Posterior vena cava (tissue), 2 donors: ENCODE data around the gene IL1F10. TPM values are rescaled to one million over a fixed set of nuclear protein-coding genes. Genes with fewer than 3 reads are reported as not detected.

Experiments
- DNase-seq: peaks from one replicate; pipeline ENCODE4 v3.0.0-alpha.2; 2020; ENCODE audit warnings: low spot score
- intact Hi-C, 2 donors: fragments of 100-400 bp; cut with DNase I; formaldehyde crosslinking; loops; one replicate each; pipeline versions ENCODE4 v1.14.1 to v1.14.2; 2022 to 2023
- long read RNA-seq, 2 donors: library from polyadenylated mRNA; unstranded; transcript quantifications; one replicate each; pipeline ENCODE4 v2.0.0, GENCODE V29; 2020 to 2021
- total RNA-seq, 2 donors: library from RNA; stranded (reverse); fragmentation: NEBNext Ultra II Directional; extraction: Animal tissue kit (Norgen Biotek cat#: 25700); gene quantifications; one replicate each; pipeline ENCODE4 v1.2.1, GENCODE V29; 2021
- donor health status: DM: yes; HTN: yes; CAD: no.
- donor health status: DM: yes; HTN: yes; CAD: no.

Gene IL1F10
- total RNA-seq: not detected
- long read RNA-seq, donor 1: 0 reads
- long read RNA-seq, donor 2: 0 reads

- no peak for DNase-seq
- intact Hi-C loops: no loop called here
Measured at GRCh38 chr2:113067681-113068080, at the start of gene IL1F10. Gene IL1F10 (plus strand): TSS chr2:113067970. CDS start chr2:113072739, 4,769 bp downstream.

GRCh38 chr2:113018509-113018908, 49.3 kb upstream of the IL1F10 start:
- intact Hi-C loops: no loop called here
- DNase-seq: no peak

GRCh38 chr2:113021312-113021711, 46.5 kb upstream of the IL1F10 start:
- intact Hi-C loops: no loop called here
- DNase-seq: no peak

GRCh38 chr2:113024764-113025163, 43.0 kb upstream of the IL1F10 start:
- intact Hi-C loops: no loop called here

GRCh38 chr2:113025737-113026136, 42.0 kb upstream of the IL1F10 start:
- intact Hi-C loops: no loop called here
- DNase-seq: no peak

More at GRCh38 chr2:113024764-113025163, 43.0 kb upstream of the IL1F10 start:
- DNase-seq: no peak

GRCh38 chr2:113027691-113028090, 40.1 kb upstream of the IL1F10 start:
- DNase-seq: no peak
- intact Hi-C loops: no loop called here

- DNase-seq: no peak
- intact Hi-C loops: no loop called here
Measured at GRCh38 chr2:113028112-113028511, 39.7 kb upstream of the IL1F10 start.

GRCh38 chr2:113032737-113033136, 35.0 kb upstream of the IL1F10 start:
- intact Hi-C loops: no loop called here
- DNase-seq: no peak

- intact Hi-C loops: no loop called here
- no peak for DNase-seq
Measured at GRCh38 chr2:113034016-113034415, 33.8 kb upstream of the IL1F10 start.

GRCh38 chr2:113036763-113037162, 31.0 kb upstream of the IL1F10 start:
- intact Hi-C loops: no loop called here
- DNase-seq: no peak

GRCh38 chr2:113038291-113038690, 29.5 kb upstream of the IL1F10 start:
- intact Hi-C loops: no loop called here
- DNase-seq: no peak

GRCh38 chr2:113039158-113039557, 28.6 kb upstream of the IL1F10 start:
- DNase-seq: no peak
- intact Hi-C loops: no loop called here

- intact Hi-C loops: no loop called here
- no peak for DNase-seq
Measured at GRCh38 chr2:113039719-113040118, 28.1 kb upstream of the IL1F10 start.

GRCh38 chr2:113041871-113042270, 25.9 kb upstream of the IL1F10 start:
- DNase-seq: no peak
- intact Hi-C loops: no loop called here

- no peak for DNase-seq
- intact Hi-C loops: no loop called here
Measured at GRCh38 chr2:113046465-113046864, 21.3 kb upstream of the IL1F10 start.

- intact Hi-C loops: no loop called here
- DNase-seq: no peak
Measured at GRCh38 chr2:113050921-113051895, 16.6 kb upstream of the IL1F10 start.

- intact Hi-C loops: no loop called here
- DNase-seq: no peak
Measured at GRCh38 chr2:113052396-113052917, 15.3 kb upstream of the IL1F10 start, which contains the start of gene IL36B. Gene IL36B (minus strand): TSS chr2:113052867.

- DNase-seq: no peak
- intact Hi-C loops: no loop called here
Measured at GRCh38 chr2:113053666-113054065, 14.1 kb upstream of the IL1F10 start.

GRCh38 chr2:113054066-113054465, 13.7 kb upstream of the IL1F10 start:
- DNase-seq: no peak
- intact Hi-C loops: no loop called here

GRCh38 chr2:113056521-113056920, 11.2 kb upstream of the IL1F10 start:
- no peak for DNase-seq
- intact Hi-C loops: no loop called here

- DNase-seq: no peak
- intact Hi-C loops: no loop called here
Measured at GRCh38 chr2:113057117-113057516, 10.7 kb upstream of the IL1F10 start.
